OCI-LY3 (cell line): ENCODE results near the gene SELENOP.

Experiments
- CTCF ChIP-seq: fragments of 200-600, 300-600 bp; sonication (generic); IDR thresholded peaks from 2 replicates; pipeline ENCODE4 v1.5.1; 2014; ENCODE audit warnings: antibody characterized with exemption, low read length, low read depth
- EZH2phosphoT487 ChIP-seq: fragments of 200-600 bp; shearing (Covaris generic); IDR thresholded peaks from 2 replicates; pipeline ENCODE4 v1.6.1; 2018; ENCODE audit warnings: antibody characterized with exemption, mixed run types, low read depth

GRCh38 chr5:42843675-42844292 lies 32.1 kb upstream of the SELENOP start:
- TF ChIP-seq CTCF (no peak), EZH2phosphoT487 (no peak)
